HG03108 (cell line): ENCODE data around the gene ARID1B.

Experiments
- ATAC-seq: cut with Tn5 transposase; IDR thresholded peaks from one replicate; pipeline ENCODE4 v1.9.1; 2021; ENCODE audit warnings: moderate library complexity; ENCODE audit not compliant: unreplicated experiment

ARID1B gene

DNA sequence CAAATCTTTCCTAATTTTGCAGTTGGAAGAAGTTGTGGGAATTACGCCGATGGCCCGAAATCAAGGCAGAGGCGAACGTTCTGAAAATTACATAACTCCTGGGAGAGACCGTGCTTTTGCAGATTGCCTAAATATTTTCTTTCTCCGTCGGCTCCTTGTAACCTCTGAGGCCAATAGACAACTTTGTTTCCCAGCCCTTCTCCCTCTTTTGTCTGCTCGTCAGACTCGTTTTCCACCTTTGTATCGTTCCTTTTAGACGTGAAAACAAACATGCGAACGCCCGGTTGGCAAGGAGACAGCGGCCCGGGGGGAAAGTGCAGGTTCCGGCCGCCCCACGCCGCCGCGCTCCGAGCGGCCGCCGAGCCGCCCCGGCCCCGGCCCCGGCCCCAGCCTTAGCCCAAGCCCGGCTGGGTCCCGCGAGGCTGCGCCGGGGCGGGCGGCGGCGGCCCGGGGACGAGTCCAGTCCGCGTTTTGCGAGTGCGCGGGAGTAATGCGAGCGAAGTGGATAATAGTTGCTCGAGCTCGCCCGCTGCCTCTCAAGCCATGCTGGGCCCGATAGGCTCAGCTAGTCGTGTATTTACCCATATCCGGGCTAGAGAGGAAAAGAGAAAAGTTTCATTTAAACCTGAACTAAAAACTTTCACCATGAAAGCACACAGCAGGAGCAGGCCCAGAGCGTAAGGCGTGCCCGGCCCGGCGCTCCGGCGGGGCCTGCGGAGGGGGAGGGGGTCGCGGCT, at the start of gene ARID1B:
Gene ARID1B, plus strand, starts transcription at position 539 of the 737 bp plus-strand sequence. CDS start 303 bp downstream, outside the sequence.
- peak; percentile 28 for ATAC-seq

DNA sequence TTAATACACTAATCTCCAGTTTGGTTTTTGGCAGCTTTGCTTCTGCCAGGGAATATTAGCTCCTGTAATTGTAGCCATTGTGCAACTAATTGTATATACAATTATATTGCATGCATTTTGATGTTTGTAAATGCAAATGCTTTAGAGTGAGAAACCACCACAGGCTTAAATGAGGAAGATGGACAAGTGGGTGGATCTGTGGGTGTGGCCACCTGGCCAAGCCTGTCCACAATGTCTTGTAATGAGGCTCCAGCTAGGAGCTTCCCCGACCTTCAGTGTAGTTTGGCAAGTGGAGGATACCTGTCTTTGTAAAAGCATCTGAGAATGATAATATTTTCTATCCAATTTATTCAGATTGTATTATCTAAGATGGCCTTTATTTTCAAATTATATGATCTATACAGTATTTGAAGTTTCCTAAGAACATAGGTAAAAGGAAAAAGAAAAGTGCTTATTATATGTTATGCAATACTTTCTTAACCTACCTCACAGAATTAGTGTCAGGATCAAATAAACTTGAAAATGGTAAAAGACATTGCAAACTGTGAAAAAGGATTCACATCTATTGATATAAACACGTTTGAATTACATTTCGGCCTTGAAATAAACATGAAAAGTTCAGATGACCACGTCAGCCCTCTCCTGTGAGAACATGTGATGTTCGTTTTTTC, 49.3 kb upstream of the ARID1B start:
- no peak for ATAC-seq

DNA sequence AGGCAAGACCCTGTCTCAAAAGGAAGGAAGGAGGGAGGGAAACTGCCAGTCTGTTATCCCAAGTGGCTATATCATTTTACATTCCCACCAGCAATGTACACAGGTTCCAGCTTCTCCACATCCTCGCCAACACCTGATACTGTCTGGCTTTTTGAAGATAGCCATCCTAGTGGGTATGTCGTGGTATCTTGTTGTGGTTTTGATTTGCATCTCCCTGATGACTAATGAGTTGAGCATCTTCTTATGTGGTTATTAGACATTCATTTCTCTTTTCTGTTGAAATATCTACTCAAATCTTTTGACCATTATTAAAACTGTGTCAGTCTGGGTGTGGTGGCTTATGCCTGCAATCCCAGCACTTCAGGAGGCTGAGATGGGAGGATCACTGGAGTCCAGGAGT, 47.9 kb upstream of the ARID1B start:
- no peak for ATAC-seq

DNA sequence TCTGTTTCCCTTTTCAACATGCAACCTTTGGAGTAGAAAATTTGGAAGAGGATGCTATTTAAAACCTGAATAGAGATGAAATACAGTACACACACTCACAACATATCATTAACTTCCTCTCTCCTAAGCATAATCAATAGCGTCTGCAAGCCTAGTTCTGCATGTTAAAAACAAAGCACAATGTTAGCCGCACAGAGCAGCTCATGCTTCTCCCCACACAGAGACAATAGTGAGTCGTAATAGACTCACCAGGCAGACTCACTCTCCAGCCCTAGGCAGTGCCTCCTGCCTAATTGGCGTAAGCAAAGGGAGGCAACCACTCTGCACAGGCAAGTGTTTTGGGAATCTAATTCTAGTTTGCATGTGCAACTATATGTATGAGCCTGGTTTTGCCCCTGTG, 45.8 kb upstream of the ARID1B start:
- no peak for ATAC-seq

DNA sequence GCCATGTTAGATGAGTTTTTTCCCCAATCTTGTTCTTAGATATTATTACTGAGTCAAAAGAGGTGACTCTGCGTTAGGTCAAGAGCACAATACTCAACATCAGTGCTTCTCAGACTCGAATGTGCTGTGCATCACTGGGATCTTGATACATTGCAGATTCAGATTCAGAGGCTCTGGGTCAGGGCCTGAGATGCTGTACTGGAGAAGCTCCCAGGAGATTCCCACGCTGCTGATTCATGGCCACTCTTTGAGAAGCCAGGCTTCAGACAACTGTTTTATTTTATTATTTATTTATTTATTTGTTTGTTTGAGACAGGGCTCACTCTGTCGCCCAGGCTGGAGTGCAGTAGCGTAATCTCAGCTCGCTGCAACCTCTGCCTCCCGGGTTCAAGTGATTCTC, 41.4 kb upstream of the ARID1B start:
- ATAC-seq, result no peak

DNA sequence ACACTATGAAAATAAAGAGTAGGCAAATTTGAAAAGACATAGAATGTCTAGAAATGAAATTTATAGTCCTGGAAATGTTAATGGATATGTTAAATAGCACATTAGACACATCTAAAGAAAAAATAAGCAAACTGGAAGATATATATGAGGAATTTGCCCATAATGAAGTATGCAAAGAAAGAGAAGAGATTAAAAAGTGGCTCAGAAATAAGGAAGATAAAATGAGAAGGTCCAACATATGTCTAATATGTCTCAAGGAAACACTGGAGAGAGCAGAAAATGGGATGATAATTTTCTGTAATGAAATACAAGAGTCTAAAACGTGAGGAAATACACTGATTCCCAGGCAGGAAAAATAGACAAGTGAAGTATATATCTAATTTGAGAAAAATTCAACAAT, 36.6 kb upstream of the ARID1B start:
- ATAC-seq, result no peak

DNA sequence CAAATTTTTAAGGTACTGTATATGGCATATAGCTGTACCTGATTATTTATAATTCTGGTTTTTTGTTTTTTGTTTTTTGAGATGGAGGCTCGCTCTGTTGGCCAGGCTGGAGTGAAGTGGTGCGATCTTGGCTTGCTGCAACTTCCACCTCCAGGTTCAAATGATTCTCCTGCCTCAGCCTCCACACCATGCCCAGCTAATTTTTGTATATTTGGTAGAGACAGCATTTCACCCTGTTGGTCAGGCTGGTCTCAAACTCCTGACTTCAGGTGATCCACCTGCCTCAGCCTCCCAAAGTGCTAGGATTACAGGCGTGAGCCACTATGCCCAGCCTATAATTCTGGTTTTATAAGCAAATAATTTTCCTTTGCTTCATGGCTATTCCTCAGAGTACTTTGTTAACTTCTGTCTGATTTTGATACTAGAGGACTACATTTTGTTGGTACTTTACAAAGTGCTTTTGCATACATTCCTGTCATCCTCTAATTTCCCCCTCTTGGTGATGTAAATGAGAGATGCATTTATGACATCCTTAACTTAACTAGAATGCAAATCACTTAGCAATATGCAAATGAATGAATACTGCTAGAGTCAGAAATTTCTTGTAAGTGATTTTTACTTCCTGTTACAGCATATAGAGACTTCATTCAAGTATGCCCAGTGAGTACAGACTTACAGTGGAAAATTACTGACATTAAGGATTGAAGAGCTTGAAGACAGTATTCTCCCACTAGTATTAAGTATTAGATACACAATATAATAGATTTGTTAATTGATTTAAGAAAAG, 35.7 kb upstream of the ARID1B start:
- ATAC-seq, result no peak

DNA sequence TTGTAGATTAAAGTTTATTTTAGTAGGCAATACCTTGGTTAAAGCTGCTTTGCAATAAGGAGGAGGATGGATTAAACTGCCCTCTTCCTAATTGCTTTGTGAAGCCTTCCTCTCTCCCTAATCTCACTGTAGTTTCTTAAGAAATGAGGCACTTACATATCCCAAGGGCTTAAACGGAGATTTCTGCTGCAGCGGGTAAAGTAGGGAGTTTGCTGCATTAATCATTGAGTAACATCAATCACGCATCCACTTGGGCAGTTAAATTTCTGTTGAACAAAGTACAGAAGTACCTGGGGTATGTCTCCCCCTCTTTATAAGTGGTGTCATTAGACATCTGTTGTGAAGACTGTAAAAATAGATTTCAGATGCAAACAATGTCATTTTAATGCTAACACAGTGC, 29.5 kb upstream of the ARID1B start:
- no peak for ATAC-seq

DNA sequence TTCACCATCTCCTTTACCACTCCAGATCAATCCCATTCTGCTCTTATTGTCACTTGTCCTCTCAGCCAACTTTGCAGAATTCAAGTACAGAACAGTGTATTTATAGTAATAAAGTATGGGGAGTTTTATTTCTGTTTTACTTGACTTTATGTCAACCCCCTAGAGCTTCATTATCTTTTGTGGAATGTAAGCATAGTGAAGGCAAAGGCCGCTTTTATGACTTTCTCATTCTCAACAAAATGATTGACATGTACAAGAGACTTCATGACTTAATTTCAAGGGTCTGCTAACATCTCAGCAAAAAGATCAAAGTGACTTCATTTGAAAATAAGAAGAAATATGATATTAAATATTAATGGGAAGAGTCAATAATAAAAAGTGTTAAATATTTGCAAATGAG, 28.7 kb upstream of the ARID1B start:
- ATAC-seq, result no peak

DNA sequence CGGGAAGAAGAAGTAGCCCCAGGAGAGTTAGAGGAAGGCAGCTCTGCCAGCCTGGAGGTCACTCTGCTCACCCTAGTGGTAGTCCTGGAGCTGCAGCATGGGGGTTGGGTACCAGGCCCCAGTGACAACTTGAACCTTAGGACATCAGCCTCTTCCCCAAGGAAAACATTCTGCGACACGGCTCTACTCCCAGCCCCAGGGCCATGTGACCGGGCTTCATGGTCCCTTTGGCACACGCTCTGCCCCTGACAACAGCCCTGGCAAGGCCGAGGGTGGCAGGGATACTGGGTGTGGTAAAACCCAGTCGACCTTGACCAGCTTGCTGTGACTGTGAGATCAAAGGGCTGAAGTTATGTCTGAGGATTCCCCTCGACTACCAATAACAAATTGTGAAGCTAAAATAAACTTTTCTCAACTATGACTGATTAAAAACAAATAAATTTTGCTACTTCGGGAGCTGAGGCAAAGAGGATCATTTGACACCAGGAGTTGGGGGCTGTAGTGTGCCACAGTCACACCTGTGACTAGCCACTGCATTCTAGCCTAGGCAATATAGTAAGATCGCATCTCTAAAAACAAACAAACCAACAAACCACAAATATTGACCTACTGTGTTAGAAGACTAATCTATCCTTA, 24.4 kb upstream of the ARID1B start:
- peak; percentile 82 for ATAC-seq

DNA sequence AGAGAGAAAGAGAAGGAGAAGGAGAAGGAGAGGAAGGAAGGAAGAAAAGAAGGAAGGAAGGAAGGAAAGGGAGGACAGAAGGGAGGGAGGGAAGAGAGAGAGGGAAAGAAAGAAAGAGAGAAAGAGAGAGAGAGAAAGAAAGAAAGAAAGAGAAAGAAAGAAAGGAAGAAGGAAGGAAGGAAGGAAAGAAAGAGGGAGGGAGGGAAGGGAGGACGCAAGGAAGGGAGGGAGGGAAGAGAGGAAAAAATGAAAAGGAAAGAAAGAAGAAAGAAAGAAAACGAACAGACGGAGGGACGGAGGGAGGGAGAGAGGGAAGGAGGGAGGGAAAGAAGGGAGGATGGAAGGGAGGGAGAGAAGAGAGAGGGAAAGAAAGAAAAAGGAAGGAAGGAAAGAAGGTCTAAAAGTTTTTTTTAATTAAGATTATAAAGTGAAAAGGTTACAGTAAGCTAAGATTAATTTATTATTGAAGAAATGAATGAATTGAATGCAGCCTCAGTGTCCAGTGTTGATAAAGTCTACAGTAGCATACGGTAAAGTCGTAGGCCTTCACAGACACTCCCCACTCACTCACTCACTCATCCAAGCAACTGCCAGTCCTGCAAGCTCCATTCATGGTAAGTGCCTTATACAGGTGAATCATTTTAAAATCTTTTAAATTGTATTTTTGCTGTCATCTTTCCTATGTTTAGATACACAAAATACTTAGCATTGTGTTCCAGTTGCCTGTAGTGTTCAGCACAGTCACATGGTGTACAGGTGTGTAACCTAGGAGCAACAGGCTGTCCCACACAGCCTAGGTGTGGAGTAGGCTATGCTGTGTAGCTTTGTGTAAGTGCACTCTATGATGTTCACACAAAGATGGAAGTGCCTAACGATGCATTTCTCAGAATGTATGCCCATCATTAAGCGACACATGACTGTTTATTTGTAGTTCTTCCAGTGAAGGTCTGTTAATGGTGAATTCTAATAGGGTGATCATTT, 20.3 kb upstream of the ARID1B start:
- no peak for ATAC-seq

DNA sequence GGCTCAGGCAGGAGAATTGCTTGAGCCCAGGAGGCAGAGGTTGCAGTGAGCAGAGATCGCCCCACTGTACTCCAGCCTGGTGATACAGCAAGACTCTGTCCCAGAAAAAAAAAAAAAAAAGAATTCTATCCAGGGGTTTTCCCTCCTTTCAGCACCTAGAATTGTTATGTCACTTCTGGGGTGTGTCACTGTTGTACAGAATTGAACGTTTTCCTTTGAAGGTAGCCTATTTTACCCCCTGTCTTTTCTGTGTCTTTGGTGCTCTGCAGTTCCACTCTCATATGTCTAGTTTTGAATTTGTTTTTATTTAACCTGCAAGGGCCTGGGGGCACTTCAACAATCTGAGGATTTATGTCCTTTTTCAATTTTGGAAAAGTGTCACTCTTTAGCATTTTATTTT, 19.3 kb upstream of the ARID1B start:
- ATAC-seq, result no peak

DNA sequence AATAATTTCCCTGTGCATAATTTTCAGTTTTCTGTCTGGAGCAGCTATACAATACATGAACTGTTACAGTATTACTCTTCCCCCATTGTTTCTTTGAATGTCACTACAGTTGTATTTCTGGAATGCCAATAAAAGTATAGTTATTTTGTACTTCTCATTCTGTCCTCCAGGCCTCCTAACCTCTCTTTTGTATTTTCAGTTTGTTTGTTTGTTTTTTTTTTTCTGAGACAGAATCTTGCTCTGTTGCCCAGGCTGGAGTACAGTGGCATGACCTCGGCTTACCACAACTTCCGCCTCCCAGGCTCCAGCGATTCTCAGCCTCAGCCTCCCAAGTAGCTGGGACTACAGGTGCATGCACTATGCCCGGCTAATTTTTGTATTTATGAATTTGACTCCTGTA, 16.8 kb upstream of the ARID1B start:
- ATAC-seq, result no peak

DNA sequence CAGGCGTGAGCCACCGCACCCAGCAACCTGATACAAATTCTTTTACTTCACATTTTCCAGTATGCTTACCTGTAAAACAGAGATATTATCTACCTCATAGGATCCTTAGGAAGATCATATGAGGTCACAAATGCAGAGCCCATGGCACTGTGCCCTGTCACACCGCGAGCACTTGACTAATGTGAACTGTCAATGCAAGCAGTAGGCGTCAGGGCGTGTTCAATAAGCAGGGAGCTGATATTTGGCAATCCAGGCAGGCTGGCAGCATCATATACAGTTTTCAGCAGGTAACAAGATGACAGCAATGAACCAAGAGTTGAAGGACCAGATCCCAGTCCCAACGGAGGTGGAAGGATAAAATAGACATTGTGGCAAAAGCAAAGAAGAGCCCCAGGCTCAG, 14.6 kb upstream of the ARID1B start:
- no peak for ATAC-seq

DNA sequence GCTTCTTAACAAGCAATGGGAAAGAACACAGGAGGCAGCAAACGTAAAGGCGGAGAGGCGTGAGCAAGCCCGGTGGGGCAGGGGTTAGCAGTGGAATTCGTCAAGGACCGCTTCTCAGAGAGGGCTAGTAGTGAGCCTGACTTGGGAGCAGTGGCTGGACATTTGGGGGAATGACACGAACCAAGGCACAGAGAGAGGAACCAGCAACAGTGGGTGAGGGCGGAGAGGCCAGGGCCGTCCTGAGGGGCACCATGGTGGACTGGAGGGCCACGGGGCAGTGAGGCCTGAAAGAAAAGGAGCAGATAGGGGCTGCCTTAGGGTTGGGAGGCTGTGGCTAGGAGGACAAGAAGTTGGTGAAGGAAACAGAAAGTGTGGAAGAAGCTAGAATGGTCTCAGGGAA, 12.1 kb upstream of the ARID1B start:
- ATAC-seq, result no peak

DNA sequence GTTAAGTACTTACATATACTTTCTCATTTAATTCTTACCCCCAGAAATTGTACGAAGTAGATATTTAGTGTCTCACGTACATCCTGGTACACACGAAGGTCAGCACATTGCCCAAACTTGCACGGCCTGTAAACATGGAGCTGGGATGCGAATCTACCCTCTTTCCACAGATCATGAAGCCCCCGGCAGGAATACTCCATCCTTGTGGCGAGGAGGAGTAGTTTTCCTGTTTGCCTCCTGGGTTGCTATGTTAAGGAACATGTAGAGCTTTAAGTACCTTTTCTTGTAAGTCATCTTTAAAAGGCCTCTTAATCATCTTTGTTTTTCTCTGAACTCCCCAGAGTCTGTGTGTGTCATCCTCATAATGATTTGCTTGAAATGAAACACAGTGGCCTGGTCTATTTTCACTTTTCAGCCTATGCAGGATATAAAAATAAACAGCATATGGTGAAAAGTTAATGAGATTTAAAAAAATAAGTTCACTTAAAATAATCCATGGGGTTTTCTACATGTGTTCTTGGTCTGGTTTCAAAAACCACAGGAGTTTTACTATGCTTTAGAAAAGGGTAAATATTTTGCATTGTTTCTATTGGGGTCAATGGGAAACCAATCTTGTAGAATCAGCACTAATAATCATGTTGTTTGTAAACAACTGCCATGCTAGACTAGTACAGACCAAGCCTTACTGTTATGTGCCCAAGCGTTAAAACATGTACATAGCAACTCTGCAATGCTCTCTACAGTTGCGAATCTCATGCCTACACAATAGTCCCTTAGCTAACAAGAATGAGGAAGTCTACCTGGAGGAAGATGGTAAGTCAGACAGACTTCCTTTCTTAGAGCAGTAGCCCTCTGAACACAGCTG, 9.3 kb upstream of the ARID1B start:
- ATAC-seq, result peak; percentile 86

DNA sequence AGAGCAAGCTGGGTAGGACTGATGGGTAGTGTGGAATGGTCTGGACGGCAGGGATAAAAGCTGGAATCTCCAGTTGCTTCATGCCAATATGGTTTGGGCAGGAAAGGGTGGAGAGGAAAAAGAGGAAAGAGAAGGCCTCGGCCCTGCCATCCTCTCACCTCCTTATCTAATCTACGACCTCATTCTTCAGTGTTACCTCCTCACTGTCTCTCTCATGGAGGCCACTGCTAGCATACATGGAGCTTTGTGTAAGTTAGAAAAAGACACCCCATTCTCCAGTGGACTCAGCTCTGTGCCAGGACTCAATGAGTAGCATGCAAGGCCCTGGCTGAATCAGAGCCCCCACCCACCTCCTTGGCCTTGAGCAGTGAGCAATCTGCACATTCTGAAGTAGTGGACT, 6.1 kb upstream of the ARID1B start:
- no peak for ATAC-seq

DNA sequence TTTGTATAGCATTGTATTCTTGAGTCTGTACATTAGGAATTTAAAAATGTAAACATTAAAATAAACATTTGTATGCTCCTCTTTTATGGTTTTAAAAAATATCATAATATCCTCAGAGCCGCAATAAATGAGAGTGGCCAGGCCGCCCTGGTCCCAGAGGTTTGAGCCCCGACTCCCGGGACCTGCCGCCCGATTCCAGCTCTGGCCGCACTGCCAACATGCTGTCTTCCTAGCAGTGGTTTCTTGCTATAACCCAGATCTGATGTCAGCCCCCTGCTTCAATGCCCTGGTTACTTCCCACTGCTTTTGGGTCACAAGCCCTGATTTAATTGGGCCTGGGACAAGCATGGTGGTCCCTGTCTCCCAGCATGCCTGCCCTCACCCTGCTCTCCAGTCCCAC, 5.4 kb upstream of the ARID1B start:
- no peak for ATAC-seq

DNA sequence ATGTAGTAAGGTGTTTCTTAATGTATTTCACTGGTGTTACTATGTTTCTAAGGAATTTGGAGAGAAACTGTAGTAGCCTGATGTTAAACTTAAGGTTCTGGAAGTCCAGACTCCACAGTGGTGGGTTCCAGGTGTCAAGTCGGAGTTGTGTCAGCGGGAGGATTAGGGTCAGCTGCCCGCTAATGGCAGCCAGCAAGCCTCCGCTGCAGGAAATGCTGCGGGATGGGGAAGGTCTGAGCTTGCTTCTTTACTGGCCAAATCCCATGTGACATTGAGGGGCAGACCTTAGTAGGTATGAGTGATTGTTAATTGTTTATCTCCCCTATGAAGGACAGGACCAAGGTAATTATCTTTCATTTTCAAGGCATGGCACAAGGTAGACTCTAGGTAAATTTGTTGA, 3.7 kb upstream of the ARID1B start:
- no peak for ATAC-seq
